Activated CD4-positive, alpha-beta T cell treated with anti-CD3 and anti-CD28 coated beads, Interleukin-2, amount 10 ng/mL, durations not matched to agents 24 days and 14 days (primary cell): Measurements from ENCODE around the gene SCGN. TPM values are rescaled to one million over a fixed set of nuclear protein-coding genes. Genes with fewer than 3 reads are reported as not detected.

Experiments used
- DNase-seq: peaks from one replicate; pipeline ENCODE4 v3.0.0; 2022
- H3K27ac Mint-ChIP-seq: one replicate; pipeline ENCODE4 v1.8.0; 2022; ENCODE audit warnings: mild to moderate bottlenecking, mixed read lengths
- H3K27me3 Mint-ChIP-seq: one replicate; pipeline ENCODE4 v1.8.0; 2022; ENCODE audit warnings: mixed read lengths
- H3K36me3 Mint-ChIP-seq: one replicate; pipeline ENCODE4 v1.8.0; 2022; ENCODE audit warnings: low read depth, mild to moderate bottlenecking, mixed read lengths
- H3K4me1 Mint-ChIP-seq: one replicate; pipeline ENCODE4 v1.8.0; 2021; ENCODE audit warnings: mixed read lengths
- H3K4me3 Mint-ChIP-seq: one replicate; pipeline ENCODE4 v1.8.0; 2022; ENCODE audit warnings: mild to moderate bottlenecking, moderate library complexity, mixed read lengths
- H3K9me3 Mint-ChIP-seq: one replicate; pipeline ENCODE4 v1.8.0; 2021; ENCODE audit warnings: mixed read lengths
- intact Hi-C: fragments of 100-400 bp; cut with micrococcal nuclease; formaldehyde crosslinking; loops from one replicate; pipeline ENCODE4 v1.15.1; 2023
- total RNA-seq: library from RNA; stranded (reverse); gene quantifications from 2 replicates; pipeline ENCODE4 v1.2.3, GENCODE V29; 2022

The SCGN gene
- total RNA-seq, 1 donor from 2014 or later, result not detected

DNA sequence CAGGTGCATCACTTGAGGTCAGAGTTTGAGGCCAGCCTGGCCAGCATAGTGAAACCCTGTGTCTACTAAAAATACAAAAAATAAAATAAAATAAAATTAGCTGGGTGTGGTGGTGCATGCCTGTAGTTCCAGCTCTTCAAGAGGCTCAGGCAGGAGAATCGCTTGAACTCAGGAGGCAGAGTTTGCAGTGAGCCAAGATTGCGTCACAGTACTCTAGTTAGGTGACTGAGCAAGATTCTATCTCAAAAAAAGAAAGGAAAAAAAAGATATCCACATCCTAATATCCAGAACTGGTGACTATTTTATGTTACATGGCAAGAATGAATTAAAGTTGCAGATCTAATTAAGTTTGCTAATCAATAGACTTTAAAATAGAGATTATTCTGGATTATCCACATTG is 32.5 kb downstream of the SCGN start:
- H3K4me3 Mint-ChIP-seq, result no peak overlapping the region
- H3K27me3 Mint-ChIP-seq, result peaks cover 25% of the 10 kb centered on the region
- no peaks in the 10 kb centered on the region for H3K4me1 Mint-ChIP-seq
- H3K27ac Mint-ChIP-seq, result no peak overlapping the region
- no peak for DNase-seq
- intact Hi-C loops, result no loop called here
- H3K36me3 Mint-ChIP-seq, result no peaks in the 10 kb centered on the region
- H3K9me3 Mint-ChIP-seq, result no peaks in the 10 kb centered on the region

DNA sequence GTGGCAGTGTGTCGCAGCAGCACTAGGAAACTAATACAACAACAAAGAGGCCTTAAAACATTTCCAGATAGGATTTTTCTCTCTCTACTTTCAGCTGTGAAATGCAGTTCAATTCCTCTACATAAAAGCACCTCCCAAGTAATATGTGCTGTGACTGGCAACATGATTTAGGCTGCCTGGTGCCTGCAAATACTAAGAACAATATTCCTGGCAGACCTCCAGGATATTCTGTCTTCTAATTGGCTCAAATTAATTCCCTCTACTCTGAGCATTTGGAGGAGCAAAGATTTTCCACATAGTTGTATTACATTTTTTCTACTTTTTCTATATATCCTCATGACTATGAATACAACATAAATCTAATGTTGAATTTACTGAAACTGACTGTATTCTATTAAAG is 33.2 kb downstream of the SCGN start:
- peaks cover 29% of the 10 kb centered on the region for H3K27me3 Mint-ChIP-seq

DNA sequence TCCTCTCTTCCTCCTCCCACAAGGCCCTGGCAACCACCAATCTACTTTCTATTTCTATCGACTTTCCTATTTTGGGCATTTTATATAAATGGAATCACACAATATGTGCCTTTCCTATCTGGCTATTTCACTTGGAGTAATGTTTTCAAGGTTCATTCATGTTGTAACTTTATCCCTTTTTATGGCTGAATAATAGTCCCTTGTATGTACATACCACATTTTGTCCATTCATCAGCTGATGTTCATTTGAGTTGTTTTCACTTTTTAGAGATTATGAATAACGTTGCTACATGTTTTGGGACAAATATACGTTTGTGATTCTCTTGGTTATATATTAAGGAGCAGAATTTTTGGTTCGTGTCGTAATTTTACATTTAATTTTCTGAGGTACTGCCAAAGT is 33.9 kb downstream of the SCGN start:
- no peak overlapping the region for H3K4me3 Mint-ChIP-seq
- no peaks in the 10 kb centered on the region for H3K9me3 Mint-ChIP-seq
- peaks cover 30% of the 10 kb centered on the region for H3K27me3 Mint-ChIP-seq
- intact Hi-C loops, result no loop called here
- no peak overlapping the region for H3K27ac Mint-ChIP-seq
- no peak for DNase-seq
- no peaks in the 10 kb centered on the region for H3K4me1 Mint-ChIP-seq
- no peaks in the 10 kb centered on the region for H3K36me3 Mint-ChIP-seq

More for the DNA sequence above, 33.2 kb downstream of the SCGN start:
- no peaks in the 10 kb centered on the region for H3K9me3 Mint-ChIP-seq
- no peak overlapping the region for H3K27ac Mint-ChIP-seq
- no peak overlapping the region for H3K4me3 Mint-ChIP-seq
- intact Hi-C loops, result no loop called here
- no peaks in the 10 kb centered on the region for H3K4me1 Mint-ChIP-seq
- H3K36me3 Mint-ChIP-seq, result no peaks in the 10 kb centered on the region
- no peak for DNase-seq

DNA sequence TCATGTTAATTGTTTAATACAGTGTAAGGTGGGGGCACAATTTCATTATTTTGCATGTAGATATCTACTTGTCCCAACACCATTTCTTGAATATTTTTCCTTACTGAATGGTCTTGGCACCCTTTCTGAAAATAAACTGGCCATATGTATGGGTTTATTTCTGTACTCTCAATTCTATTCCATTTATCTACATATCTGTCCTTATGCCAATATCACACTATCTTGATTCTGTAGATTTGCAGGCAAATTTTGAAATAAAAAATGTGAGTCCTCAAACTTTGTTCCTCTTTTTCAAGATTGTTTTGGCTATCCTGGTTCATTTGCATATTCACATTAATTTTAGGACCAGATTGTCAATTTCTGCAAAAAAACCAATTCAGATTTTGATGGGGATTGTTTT is 34.8 kb downstream of the SCGN start:
- Mint-ChIP-seq H3K4me3 (no peak overlapping the region), H3K36me3 (no peaks in the 10 kb centered on the region), H3K9me3 (no peaks in the 10 kb centered on the region), H3K27me3 (peaks cover 27% of the 10 kb centered on the region), H3K27ac (no peak overlapping the region), H3K4me1 (no peaks in the 10 kb centered on the region)
- DNase-seq, result no peak
- intact Hi-C loops, result no loop called here

DNA sequence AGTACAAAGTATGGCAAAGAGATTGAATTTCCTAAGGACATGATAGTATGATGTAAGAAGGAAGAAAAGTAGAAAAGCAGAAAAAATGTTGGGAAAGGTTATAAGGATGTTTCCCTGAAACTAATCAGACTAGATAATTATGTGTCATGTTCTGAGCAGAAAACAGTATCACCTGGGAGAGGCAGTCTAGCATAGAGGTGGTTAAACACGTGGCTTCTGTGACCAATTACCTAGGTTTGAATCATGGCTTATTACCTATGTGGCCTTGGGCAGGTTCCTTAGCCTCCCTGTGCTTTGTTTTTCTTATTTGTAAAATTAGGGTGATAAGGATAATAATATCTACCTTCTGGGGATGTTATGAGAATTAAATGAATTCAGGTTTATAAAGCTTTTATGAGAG is 38.0 kb downstream of the SCGN start:
- no peak for DNase-seq
- Mint-ChIP-seq H3K4me1 (no peaks in the 10 kb centered on the region), H3K27me3 (peaks cover 28% of the 10 kb centered on the region), H3K36me3 (no peaks in the 10 kb centered on the region), H3K27ac (no peak overlapping the region), H3K9me3 (no peaks in the 10 kb centered on the region), H3K4me3 (no peak overlapping the region)
- intact Hi-C loops, result no loop called here

DNA sequence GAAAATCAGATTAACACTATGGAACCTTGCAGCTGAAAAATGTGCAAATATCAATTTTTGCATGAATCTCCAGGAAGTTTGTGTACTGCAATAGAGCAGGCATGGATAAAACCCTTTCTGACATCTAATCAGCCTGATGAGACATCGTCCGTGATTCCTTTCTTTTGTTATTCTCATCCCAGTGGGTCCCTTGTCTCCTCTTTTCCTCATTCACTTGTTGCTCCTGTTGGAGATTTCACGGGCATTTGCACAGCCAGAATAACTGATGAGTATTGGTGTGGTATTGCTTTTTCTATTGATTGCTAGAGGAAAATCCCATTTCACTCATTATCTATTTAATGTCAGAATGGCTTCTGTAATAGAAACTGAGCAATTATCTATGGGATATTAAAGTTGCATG is 39.9 kb downstream of the SCGN start:
- no peaks in the 10 kb centered on the region for H3K4me1 Mint-ChIP-seq
- no peaks in the 10 kb centered on the region for H3K9me3 Mint-ChIP-seq
- H3K27ac Mint-ChIP-seq, result no peak overlapping the region
- intact Hi-C loops, result no loop called here
- H3K36me3 Mint-ChIP-seq, result no peaks in the 10 kb centered on the region
- no peak for DNase-seq
- H3K27me3 Mint-ChIP-seq, result peaks cover 25% of the 10 kb centered on the region
- no peak overlapping the region for H3K4me3 Mint-ChIP-seq

DNA sequence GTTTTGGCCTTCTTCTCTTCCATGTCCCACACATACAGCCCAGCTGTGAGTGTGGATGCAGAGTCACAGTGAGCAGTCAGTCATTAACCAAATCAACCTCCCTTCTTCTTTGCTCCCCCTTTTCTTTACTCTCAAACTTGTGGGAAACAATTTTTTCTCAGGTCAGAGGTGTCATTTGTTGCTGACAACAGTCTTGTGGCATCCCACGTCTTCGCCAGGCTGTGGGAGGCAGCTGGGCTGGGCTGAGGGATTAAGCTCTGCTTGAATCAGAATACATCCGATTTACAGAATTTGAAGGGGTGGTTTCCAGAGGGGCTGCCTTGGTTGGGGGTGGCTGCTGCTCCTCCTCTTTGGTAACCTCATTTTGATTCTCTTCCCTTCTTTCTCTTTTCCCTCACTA is 40.5 kb downstream of the SCGN start:
- H3K4me3 Mint-ChIP-seq, result no peak overlapping the region
- intact Hi-C loops, result no loop called here
- H3K4me1 Mint-ChIP-seq, result no peaks in the 10 kb centered on the region
- DNase-seq, result no peak
- H3K27me3 Mint-ChIP-seq, result peaks cover 24% of the 10 kb centered on the region
- no peaks in the 10 kb centered on the region for H3K36me3 Mint-ChIP-seq
- no peaks in the 10 kb centered on the region for H3K9me3 Mint-ChIP-seq
- H3K27ac Mint-ChIP-seq, result no peak overlapping the region

DNA sequence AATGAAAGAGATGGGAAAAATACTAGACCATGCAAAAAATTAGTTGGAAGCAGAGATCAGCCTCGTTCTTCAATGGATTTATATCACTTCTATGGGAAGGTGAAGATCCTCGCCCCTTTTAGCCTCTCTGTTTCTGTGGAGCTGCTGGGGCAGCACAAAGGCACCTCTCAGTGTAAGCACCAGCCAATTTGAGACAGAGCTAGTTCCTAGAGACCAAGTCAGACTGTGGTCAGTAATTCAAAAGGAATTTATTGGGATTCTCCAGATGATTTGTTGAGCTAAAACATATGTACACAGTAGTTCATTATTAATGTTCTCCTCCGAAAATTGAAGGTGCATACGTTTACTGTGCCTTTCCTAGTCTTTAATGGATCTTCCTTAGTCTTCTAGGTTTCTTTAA is 42.4 kb downstream of the SCGN start:
- no peaks in the 10 kb centered on the region for H3K4me1 Mint-ChIP-seq
- H3K4me3 Mint-ChIP-seq, result no peak overlapping the region
- intact Hi-C loops, result no loop called here
- no peak overlapping the region for H3K27ac Mint-ChIP-seq
- no peaks in the 10 kb centered on the region for H3K9me3 Mint-ChIP-seq
- peaks cover 18% of the 10 kb centered on the region for H3K27me3 Mint-ChIP-seq
- no peaks in the 10 kb centered on the region for H3K36me3 Mint-ChIP-seq
- no peak for DNase-seq

DNA sequence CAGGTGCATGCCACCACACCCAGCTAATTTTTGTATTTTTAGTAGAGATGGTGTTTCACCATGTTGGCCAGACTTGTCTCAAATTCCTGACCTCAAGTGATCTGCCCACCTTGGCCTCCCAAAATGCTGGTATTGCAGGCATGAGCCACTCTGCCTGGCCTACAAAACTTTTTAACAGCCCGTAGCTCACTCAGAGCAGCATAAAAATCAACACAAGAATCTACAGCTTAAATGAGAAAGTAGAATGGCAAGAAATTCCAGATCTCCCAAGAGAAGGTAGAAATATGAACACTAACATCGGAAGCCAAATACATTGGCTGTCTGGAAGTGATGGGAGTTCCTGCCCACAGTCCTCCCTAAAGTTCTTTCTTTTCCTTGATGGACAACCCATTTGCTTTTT is 43.7 kb downstream of the SCGN start:
- H3K4me3 Mint-ChIP-seq, result no peak overlapping the region
- H3K27me3 Mint-ChIP-seq, result peaks cover 14% of the 10 kb centered on the region
- no peaks in the 10 kb centered on the region for H3K4me1 Mint-ChIP-seq
- DNase-seq, result no peak
- intact Hi-C loops, result no loop called here
- H3K27ac Mint-ChIP-seq, result no peak overlapping the region
- no peaks in the 10 kb centered on the region for H3K36me3 Mint-ChIP-seq
- H3K9me3 Mint-ChIP-seq, result no peaks in the 10 kb centered on the region

DNA sequence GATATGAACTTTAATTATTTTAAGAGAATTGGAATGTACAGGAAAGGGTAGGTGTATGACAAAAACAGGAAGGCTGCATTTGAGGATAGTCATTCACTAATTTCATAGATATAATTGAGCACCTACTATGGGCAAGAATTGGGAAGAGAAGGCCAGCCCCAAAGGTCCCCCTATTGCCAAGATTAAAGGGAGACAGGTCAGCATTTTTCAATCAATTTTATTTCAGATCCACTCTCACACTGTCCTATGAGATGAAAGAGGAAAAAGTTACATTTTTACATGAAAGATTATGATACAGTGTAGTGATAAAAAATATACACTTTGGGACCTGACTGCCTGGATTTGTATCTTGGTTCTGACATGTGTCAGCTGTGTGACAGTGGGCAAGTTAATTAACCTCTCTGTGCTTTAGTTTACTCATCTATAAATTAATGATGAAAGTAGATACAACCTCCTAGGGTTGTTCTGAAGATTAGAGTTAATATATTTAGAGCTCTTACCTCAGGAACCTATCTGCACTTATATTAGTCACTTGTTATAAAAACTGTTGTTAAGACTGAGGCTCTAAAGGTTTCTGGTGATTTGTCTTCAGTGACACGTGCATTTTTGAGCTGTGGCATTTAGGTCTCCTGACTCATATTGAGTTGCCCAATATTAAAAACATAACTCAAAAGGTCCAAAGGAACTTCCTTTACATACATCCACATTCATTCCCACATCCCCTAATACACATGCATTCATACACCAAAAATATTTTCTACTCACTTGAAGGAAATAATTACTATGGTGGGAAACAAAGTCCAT is 45.7 kb downstream of the SCGN start:
- H3K36me3 Mint-ChIP-seq, result no peaks in the 10 kb centered on the region
- H3K9me3 Mint-ChIP-seq, result no peaks in the 10 kb centered on the region
- no peak for DNase-seq
- peaks cover 10% of the 10 kb centered on the region for H3K27me3 Mint-ChIP-seq
- H3K4me3 Mint-ChIP-seq, result no peak overlapping the region
- intact Hi-C loops, result no loop called here
- no peaks in the 10 kb centered on the region for H3K4me1 Mint-ChIP-seq
- no peak overlapping the region for H3K27ac Mint-ChIP-seq

DNA sequence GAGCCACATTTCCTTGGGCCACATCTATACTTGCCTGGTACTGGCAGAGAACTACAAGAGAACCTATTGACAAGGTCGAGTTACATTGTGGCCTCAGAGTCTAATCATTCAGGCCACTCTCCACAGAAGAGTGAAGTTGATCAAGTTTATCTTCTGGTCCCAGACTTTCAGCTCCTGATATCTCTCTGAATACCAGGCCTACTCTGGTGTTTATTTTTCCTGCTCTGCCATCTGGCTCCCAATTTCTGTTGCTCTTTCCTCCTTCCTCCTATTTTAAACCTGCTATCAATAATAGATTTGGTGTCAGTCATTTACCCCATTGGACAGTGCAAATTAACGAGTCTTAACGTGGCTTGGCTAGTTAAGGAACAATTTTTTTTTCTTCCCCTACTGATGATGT is 46.6 kb downstream of the SCGN start:
- H3K9me3 Mint-ChIP-seq, result no peaks in the 10 kb centered on the region
- no peak overlapping the region for H3K27ac Mint-ChIP-seq
- peaks cover 9% of the 10 kb centered on the region for H3K27me3 Mint-ChIP-seq
- no peaks in the 10 kb centered on the region for H3K36me3 Mint-ChIP-seq
- DNase-seq, result no peak
- H3K4me1 Mint-ChIP-seq, result no peaks in the 10 kb centered on the region
- intact Hi-C loops, result no loop called here
- H3K4me3 Mint-ChIP-seq, result no peak overlapping the region

DNA sequence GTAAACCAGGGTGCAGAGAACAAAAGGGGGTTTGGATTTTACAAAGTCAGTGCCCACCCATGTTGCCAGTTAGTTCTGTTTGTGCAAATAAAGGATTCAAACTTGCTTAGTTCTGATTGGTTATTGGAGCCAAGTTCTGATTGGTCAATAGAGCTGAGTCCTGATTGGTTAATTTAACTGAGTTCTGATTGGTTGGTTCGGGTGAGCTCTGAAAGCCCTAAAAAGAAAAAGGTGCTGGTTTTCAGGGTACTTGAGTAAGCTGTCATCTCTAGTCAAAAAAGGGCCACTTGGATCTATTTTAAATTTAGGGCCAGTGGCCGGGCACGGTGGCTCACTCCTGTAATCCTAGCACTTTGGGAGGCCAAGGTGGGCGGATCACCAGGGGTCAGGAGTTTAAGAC is 47.6 kb downstream of the SCGN start:
- Mint-ChIP-seq H3K36me3 (no peaks in the 10 kb centered on the region), H3K27ac (no peak overlapping the region), H3K4me1 (no peaks in the 10 kb centered on the region), H3K4me3 (no peak overlapping the region), H3K9me3 (no peaks in the 10 kb centered on the region), H3K27me3 (peaks cover 16% of the 10 kb centered on the region)
- intact Hi-C loops, result no loop called here
- no peak for DNase-seq

DNA sequence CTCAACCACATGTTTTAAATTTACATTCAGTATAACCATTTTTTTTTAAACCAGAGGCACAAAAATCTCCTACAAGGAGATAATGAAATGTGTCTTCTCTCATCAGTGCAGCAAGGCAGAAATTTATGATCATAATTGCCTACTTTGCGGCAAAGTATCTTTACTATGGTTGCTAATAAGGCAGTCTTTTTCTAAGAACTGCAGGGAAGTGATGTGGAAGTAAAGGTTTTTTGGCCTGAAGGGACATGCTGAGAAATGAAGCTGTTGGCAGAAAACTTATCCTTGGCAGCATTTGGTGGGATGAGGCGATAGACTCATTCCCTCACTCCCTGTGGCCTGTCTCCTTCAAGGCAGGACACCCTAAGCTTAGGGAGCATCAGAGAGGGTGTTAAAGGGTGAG is 48.7 kb downstream of the SCGN start:
- Mint-ChIP-seq H3K27ac (no peak overlapping the region), H3K4me3 (no peak overlapping the region), H3K4me1 (no peaks in the 10 kb centered on the region)

DNA sequence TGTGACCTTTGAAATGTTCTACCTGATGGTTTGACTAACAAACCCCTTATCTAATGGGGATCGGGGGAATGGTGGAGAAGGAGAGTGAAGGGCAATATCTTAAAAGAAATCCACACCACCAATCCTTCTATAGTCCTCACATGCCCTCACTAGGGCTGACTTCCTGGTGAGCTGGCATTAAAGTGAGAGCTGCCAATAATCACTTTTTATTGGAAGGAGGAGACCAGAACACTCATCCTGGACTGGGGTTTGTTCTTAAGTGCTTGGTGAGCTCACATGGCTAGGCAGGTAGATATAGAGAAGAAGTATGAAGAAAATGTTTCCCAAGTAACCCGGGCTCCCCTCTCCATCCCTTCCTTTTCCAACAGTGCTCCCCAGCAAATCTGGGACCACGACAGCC is 49.8 kb downstream of the SCGN start:
- Mint-ChIP-seq H3K9me3 (no peaks in the 10 kb centered on the region), H3K27me3 (peaks cover 25% of the 10 kb centered on the region), H3K27ac (no peak overlapping the region), H3K36me3 (no peaks in the 10 kb centered on the region), H3K4me3 (no peak overlapping the region), H3K4me1 (no peaks in the 10 kb centered on the region)
- no peak for DNase-seq
- intact Hi-C loops, result no loop called here

More for the DNA sequence above, 48.7 kb downstream of the SCGN start:
- Mint-ChIP-seq H3K9me3 (no peaks in the 10 kb centered on the region), H3K36me3 (no peaks in the 10 kb centered on the region), H3K27me3 (peaks cover 18% of the 10 kb centered on the region)
- DNase-seq, result no peak
- intact Hi-C loops, result no loop called here

DNA sequence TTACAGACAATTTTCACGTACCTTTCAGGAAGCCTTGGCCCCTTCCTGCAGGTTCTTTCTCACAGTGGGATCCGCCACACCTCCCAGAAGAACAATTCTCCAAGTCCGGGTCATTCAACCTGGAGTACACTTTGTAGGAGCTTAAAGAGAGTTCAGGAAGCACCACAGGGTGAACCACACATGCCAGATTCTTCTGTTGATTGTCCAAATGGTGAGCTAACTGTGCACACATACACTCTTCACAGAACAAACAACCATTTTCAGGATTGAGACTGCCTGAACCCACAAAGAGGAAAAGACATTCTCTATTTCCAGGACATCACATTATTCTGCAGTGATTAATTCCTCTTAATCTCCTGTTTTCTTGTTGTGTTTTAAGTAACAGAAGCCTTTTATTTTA is 51.0 kb downstream of the SCGN start:
- H3K9me3 Mint-ChIP-seq, result no peaks in the 10 kb centered on the region
- peaks cover 30% of the 10 kb centered on the region for H3K27me3 Mint-ChIP-seq
- H3K36me3 Mint-ChIP-seq, result no peaks in the 10 kb centered on the region
- H3K4me1 Mint-ChIP-seq, result no peaks in the 10 kb centered on the region
- H3K4me3 Mint-ChIP-seq, result no peak overlapping the region
- intact Hi-C loops, result no loop called here
- no peak overlapping the region for H3K27ac Mint-ChIP-seq
- no peak for DNase-seq
